T-helper 1 cell treated with Interleukin-12 subunit alpha and Interleukin-12 subunit beta and Interleukin-4 antibody, amounts not matched to agents 30 ng/mL and 1 ng/mL, for 36 hours (primary cell): ENCODE measurements around the gene AP3B2. TPM values are rescaled to one million over a fixed set of nuclear protein-coding genes. Genes with fewer than 3 reads are reported as not detected.
"Not testable (repeated sequence)": the region's sequence is repeated elsewhere in the genome, so short reads cannot be mapped to it uniquely, and the experiment has no call there.

Experiments used
- intact Hi-C: fragments of 100-400 bp; cut with micrococcal nuclease; formaldehyde crosslinking; loops from one replicate; pipeline ENCODE4 v1.15.1; 2024
- total RNA-seq: library from RNA; stranded (reverse); gene quantifications from 2 replicates; pipeline ENCODE4 v1.2.3, GENCODE V29; 2022

Gene AP3B2
- total RNA-seq, 1 donor from 2014 or later: not detected

DNA sequence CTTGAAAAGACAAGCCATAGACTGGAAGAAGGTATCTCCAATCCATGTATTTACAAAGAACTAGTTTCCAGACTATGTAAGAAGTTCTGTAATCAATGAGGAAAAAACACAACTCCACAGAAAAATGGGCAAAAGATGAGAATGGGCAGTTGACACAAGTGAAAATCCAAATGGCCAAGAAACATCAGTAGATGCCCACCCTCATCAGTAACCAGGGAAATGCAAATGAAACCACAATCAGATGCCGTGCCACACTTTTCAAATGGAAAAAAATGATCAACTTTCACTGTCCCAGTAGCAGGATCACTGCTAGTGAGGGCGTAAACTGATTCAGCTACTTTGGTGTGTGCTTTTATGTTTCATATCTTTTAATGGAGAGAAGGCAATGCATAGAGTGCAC lies 58.0 kb downstream of the AP3B2 start:
- intact Hi-C loops: no loop called here

DNA sequence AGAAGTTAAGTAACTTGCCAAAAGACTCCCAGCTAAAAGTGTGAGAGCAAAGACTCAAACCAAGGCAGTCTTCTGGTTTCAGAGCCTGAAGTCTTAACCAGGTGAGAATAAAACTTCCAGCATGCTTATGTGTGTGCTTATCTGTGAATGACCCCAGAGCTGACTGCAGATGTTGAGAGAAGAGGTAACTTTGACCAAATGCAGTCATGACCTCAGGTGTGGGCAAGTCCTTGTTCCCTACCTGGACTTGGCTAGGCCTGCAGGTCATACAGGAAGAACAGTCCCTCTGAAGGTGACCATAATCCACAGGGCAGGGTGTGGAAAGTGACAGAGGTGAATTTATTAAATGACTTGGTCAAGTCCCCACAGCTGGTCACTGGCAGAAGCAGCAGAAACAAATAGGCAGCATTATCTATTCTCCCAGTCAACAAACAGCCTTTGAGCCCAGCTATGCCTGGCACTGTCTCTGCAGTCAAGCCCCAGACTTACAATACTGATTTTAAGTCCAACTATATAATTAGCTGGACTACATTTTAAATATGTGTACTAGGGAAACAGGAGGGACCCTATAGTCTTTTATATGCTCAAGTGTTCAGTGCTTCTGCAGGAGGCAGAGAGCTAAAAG lies 59.5 kb downstream of the AP3B2 start:
- intact Hi-C loops: no loop called here

DNA sequence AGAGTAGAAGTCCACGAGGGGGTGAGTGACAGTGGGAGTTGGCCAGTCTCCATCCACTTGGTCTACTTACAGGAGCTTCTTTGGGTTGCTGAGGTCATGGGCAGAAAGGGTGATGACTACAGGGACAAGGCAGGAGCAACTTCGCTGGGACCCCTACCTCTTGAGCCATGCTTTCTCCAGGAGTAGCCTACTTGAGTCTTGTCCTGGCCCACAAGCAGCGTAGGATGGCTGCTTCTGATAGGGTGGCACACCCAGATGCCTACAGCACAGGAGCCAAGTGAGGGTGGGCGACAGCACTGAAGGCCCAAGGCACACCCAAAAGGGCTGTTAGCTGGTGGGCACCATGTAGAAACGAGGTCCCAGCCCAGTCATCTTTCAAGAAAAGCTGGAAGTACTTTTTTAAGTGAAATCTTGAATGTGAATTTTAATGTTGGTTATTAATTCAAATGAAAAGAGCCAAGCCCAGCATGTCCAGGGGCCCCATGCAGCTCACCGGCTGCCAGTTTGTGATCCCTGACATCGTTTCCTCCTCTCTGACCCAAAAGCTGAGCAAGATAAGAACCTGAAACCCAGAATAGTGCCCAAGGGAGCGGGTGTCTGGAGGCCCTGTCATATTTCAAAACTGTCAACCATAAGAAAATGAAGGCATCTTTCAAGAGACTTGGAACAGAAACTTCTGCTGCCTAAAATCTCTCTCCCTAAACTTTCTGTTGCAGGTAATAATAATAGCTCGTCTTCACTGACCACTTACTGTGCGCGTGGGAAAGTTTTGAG lies 60.3 kb downstream of the AP3B2 start:
- intact Hi-C loops: no loop called here

DNA sequence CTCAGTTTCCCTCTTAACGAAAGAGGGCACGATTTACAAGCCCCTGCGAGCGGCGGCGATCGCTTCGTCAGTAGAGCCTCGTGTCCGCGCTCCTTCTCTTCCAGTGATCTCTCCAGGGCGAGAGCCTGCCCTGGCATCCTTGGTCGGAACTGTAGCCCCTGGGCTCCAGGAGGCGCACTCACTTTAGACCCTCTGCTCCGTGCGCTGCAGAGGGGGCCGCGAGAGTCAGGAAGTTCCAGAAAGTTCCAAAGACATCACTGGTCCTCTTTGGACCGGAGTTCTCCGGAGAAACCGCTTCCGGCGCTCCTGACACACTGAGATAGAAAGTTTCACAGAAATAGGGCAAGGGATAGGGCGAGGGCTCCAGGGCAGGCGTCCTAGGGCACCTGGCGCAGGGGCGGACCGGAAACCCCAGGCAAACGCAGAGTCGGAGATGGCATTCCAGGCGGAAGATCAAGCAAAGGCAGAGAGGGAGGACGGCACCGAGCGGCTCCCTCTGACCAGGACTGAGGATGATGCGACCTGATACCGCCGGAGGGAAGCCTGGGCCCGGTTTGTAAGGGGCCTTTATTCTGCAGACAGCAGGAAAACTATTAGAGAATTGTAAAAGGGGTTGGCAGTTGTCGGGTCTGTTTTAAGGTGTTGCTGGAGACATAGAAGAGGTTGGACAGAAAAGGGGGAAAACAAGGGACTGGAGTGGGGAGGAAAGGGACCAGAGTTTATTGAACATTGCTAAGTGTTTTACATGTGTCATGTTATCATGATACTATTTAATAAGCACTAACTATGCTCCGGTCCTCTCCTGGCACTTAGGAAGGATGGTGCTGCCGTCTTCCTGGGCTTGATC lies 61.2 kb downstream of the AP3B2 start:
- intact Hi-C loops: no loop called here

DNA sequence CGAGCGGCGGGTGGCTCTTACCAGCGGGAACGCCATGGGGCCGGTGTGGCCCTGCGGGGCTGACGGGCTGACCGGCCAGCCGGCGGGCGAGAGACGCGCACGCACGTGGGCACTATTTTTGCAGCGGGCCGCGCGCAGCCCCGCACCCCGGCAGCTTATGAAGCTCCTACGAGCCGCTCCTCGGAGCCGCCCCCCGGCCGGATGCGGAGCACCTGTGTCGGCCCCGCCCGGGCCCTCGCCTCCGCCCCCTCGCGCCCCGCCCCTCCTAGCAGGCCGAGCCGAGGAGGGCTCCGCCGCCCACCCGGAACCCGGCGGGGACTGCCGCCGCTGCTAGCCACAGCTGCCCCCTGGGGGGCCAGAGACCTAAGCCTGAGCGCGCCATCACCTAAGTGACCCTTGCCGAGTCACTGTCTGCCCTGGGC lies 61.8 kb downstream of the AP3B2 start:
- intact Hi-C loops: no loop called here

DNA sequence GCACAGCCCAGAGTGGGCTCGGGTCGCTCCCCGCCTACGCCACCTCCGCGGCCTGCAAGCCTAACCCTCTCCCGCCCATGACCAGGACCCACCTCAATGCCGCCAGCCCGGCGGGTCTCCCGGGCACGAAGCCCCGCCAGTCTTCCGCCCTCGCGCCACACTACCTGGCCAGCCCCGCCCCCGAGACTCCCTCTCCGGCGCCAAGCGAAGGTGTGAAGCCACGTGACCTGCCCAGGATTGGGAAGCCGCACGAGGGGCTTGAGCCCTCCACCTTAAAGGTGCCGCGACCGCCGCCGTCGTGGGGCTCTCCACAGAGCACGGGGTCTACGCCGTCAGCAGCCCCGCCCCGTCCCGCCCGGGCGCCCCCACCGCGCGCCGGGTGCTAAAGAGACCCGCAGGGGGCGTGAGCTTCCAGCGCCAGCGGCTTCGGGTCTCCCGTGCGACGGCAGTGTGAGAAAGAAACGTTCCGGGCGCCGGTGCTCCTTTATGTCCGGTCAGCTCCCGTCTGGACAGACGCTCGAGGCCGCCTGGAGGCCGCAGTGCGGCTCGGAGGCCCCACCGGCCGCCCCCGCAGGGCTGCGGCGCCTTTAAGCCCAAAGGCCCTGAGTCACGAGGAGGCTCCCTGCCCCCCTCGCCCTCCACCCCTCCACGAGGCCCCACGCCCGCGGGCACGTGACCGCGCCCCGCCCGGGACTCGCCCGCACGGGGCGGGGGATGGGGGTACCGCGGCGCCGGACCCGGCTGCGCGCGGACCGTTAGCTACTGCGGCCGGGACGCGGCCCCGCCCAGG lies 62.4 kb downstream of the AP3B2 start, which contains the start of gene CPEB1:
Gene CPEB1 (minus strand): TSS at position 319 of the 790 bp plus-strand sequence. CDS start 18,904 bp downstream, outside the sequence.
- intact Hi-C loops: no loop called here

DNA sequence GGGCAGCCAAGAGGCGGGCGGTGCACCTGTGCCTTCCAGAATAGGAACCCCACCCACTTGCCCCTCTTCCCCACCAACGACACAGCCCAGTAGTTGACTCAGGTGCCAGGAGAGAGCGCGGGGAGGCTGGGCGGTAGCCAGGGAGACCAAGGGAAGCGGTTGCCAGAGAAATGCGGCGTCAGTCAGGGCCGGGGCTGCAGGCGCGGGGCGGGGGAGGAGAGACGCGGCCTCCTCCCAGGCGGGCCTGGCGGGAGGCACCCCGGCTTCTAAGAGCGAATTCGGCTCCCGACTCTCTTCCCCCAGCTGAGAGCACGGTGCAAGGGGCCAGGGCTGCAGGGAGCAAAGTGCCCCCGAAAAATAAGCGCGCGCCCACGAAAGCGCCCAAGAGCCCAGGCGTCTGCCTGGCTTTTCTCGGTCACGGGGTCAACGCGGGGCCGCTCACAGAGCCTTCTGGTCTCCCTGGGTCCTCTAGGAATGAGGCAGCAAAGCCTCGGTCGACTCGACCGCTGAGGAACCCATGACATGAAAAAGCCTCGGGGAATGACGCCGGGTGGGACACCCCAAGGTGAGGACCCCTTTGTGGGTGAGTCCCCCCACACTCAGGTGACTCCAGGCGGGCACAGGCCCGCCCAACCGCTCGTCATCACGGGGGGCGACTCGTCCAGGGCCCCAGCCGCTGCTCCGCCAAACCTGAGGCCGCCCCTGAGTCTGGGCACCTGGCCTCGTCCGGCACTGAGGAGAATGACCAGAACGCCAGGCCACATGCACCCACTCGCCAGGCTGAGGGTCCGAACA lies 63.2 kb downstream of the AP3B2 start:
- intact Hi-C loops: no loop called here

DNA sequence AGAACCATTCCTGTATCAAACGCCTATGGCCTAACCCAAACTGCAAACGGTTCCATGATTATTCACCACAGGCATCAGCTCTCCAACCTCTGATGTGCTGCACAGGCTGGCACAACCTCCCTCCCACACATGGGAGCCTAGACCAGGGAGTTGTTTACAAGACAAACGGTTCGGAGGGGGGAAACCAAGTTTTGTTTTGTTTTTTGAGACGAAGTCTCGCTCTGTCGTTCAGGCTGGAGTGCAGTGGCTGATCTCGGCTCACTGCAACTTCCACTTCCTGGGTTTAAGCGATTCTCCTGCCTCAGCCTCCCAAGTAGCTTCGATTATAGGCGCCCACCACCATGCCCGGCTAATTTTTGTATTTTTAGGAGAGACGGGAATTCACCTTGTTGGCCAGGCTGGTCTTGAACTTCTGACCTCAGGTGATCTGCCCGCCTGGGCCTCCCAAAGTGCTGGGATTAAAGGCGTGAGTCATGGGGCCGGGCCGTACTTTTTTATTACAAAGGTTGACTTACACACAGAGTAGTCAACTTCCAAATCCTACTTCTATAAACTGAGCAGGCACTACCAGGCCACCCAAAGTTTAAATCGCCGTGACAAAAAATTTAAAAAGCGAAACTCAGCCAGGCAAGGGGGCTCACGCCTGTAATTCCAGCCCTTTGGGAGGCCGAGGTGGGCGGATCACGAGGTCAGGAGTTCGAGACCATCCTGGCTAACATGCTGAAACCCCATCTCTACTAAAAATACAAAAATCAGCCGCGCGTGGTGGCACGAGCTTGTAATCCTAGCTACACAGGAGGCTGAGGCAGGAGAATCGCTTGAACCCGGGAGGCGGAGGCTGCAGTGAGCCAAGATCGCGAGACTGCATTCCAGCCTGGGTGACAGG lies 64.5 kb downstream of the AP3B2 start:
- intact Hi-C loops: not testable (repeated sequence)

DNA sequence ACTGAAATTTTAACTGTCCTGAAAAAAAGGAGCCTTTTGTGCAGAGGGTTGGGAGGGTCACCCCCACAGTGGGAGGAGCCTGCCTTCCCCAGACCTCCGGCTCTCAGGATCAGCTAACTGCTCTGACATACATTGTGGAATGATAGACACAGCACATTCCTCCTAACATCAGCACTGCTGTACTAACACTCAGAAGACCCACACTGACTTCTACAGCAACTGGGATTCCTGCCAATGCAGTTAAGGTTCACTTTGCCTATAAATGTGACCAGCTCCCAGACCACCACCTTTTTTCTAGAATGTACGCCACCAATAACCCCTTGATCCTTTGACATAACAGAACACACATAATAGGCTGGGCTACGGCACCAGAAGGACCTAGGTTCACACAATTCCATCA lies 65.7 kb downstream of the AP3B2 start:
- intact Hi-C loops: no loop called here

DNA sequence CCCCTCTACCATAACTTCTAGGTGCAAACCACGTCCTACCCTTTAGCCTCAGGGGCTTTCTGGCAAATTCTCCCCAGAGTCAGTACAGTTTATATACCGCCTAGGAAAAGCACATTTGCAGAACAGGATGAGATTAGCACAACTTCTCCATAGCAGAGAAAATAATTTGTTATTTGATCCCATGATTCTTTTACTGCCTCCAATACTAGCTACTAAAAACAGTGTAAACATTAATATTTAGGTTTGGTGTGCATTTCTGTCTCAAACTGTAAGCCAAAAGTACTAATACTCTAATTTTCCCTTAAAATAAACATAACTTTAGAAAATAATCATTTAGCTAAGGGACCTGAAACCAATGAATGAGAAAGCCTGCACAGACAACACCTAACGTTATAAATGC lies 67.0 kb downstream of the AP3B2 start:
- intact Hi-C loops: no loop called here

DNA sequence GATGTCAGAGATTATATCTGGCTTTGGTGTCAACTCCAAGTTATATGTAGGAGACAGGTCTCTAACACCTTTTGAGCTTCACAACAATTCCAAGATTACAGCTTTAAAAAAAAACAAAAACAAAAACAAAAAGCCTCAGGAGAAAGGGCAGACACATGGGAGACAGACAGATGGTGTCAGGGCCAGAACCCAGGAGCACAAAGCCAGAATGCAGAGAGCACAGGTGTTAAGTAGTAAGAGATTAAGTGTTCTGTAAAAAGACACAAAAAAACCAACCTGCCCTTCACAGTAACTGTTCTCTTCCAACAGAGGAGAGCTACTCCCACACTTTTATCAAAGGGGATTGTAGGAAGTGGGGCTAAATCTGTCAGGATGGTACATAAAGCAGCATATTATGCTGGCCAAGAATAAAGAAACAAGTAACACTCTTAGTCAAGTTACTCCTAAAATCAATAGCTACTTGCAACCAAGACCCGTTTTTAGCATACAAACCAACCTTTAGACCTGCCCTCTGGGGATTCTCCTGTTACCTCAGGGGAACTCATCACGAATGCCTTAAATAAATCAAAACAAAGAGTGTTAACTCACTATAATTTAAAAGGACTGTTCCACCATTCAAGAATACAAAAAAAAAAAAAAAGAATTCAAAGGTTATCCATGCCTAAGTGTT lies 68.4 kb downstream of the AP3B2 start:
- intact Hi-C loops: no loop called here

DNA sequence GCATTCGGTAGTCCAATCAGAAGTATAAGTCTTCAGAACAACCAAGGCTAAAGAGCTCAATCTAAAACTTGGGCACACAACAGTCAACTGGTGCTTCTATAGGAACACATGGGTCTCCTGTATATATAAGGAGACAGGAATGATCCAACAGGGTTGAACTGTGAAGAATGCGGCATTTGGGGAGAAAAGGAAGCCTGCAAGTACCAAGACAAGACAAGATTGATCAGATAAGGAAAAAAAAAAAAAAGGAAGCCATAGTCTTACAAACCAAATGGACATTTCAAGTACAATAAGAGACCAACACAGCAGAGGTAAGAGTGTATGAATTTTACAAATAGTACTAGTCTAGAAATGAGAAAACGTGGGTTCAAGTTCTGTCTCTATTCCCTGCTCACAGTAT lies 69.0 kb downstream of the AP3B2 start:
- intact Hi-C loops: no loop called here

DNA sequence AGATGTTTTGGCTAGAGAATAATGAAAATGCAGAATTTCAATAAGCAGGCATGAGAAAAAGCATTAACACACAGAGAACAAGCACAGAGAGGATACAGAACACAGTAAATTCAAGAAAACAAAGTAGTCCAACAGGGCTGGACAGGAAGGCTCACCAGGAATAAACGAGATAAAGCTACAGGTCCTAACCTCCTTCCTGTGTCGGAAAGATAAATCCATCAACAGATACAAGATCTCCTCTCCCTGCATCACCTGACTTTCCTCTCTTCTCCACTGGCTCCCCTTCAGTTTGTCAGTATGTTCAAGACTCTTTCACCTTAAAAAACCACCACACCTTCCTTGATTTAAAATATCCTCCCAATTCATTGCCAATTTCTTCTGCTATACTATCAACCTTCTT lies 73.9 kb downstream of the AP3B2 start:
- intact Hi-C loops: no loop called here

DNA sequence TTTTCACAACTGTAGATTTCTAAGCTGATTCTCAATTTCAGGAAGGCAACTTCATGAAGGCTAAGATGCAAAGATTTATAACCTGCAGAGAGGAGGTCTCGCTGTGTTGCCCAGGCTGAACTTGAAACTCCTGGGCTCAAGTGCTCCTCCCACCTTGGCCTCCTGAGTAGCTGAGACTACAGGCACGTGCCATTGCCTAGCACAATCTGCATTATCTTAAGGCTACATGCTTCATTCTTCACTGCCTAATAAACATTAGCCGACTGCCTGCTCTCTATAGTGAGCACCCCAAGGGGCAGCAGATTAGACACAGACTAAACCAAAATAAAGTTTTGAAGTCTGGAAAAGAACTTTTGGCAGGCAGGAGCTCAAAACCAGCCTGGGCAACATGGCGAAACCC lies 79.6 kb downstream of the AP3B2 start:
- intact Hi-C loops: no loop called here

DNA sequence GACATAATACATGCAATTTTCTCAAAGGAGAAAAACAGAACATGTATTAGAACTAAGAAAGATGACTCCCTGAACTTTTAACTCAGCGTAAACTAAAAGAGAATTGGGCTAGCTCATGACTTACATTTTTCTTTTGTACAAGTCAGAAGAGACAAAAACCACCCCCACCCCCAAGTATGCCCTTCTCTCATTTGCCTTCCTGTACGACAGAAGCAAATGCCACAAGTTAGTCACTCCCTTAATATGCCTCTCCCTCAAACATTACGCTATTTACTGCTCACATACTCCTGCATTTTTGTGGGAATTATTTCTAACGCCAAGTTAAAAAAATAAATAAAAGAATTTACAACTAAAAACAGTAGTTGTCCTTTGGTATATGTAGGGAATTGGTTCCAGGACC lies 84.5 kb downstream of the AP3B2 start:
- intact Hi-C loops: no loop called here

DNA sequence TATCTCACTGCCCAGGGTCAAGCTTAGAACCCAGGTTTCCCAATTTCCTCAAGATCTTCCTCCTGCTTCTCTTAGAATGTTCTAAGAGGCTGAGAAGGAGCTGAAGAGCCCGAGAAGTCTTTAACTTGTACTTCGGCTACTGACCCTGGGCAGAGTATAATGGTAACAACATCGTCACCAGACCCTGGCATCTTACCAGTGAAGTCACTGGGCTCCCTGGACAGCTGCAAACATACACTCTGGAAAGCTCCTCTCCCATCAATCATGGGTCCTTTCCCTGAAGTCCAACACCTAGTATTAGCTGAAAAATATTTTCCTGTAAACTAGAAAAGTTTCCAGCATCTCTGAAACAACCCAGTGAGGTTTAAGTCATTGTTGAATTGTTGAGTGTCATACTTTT lies 85.2 kb downstream of the AP3B2 start:
- intact Hi-C loops: no loop called here

DNA sequence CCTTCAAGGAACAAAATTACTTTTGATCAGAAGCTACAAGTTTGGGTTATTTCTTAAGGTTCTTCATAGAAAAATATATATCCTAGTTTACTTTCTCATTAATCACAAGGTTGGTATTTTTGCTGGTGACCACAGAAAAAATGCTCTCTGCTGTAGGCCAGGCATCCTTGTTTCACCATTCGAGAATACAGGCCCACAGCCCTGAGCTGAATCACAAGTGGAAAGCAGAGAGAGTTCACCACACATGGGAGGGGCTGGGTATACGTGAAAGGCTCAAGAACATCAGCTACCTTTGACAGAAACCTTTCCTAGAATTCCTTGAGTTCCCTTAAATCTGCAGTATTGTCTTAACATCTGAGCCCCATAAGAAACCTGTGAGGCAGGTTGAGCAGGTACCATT lies 85.7 kb downstream of the AP3B2 start:
- intact Hi-C loops: no loop called here

DNA sequence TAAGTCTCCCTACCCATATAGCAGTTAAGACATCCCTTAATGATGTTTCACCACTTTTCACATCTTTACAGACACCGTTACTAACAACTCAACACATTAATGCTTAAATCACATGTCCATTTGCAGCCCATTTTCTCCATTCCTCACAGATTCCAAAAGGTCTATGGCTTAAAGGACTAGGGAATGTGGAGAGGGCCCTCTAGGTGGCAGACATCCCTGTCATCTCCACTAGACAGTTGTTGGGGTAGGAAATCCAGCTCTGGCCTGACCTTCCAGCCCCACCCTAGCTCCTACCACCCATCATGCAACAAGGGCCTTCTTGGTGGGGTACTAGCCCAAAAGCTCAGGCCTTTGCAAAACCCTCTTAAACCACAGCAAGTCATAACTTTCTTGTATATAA lies 87.7 kb downstream of the AP3B2 start:
- intact Hi-C loops: no loop called here

DNA sequence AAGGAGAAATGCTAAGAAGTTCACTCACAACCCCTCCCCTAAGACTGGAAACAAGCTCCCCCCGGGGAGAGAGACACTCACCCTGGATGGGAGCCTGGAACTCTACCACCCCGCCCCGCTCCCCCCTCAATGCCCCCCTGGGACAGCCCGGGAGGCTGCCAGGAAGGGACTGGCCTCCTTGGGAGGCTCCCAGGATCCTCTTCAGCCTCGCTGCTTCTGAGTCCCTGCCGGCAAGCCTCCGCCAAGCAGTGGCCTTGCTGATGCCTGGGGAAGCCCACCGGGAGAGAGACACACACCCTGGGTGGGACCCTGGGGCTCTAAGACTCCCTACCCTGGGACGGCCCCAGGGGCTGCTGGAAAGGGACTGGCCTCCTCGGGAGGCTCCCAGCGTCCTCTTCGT lies 95.9 kb downstream of the AP3B2 start:
- intact Hi-C loops: no loop called here
